GM21390 (cell line): ENCODE measurements around the gene SESTD1.
"Not testable (repeated sequence)": the region's sequence is repeated elsewhere in the genome, so short reads cannot be mapped to it uniquely, and the experiment has no call there.

Source experiments
- ATAC-seq: cut with Tn5 transposase; IDR thresholded peaks from one replicate; pipeline ENCODE4 v1.9.1; 2021; ENCODE audit not compliant: unreplicated experiment

The SESTD1 gene

DNA sequence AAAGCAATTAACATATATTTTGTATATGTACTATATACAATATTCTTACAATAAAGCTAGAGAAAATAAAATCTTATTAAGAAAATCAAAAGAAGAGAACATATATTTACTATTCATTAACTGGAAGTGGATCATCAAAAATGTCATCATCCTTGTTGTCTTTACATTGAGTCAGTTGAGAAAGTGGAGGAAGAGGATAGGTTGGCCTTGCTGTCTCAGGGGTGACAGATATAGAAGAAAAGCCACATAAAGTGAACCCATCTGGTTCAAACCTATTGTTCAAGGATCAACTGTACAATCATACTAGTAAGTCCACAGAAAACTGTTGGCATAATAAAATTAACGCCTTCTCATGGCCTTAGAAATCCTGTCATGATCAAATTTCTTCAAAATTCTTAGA is 26.6 kb downstream of the SESTD1 start:
- ATAC-seq, result no peak

DNA sequence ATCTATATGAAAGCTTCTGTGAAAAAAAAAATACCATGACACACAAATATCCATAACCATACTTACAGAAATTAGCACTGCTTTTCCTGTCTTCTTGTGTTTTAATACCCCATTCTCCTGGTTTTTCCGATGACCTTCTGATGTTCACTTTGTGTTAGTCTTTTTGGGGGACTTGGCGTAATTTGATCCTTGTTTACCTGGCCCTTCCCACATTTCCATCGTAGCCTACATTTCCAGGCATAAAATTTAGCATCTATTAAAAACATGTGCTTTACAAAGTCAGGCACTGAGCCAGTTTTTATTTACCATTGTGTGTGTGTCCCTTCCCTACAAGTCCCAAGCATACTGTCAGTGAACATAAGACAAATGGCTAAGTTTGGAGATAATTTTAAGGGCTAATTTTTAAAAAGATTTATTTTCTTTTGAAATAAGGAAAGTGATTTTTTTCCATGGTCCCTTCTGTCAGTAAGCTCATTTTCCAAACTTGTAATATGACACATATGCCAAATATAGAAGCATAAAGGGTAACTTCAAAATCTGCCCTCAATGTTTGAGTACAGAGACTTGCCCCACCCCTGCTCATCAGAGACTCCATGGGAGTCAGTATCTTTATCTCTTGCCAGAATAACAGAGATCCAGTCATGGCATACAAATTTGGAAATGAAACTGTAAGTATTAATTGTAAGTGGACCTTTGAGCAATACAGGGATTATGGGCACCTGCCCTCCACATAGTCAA is 27.3 kb downstream of the SESTD1 start:
- no peak for ATAC-seq

DNA sequence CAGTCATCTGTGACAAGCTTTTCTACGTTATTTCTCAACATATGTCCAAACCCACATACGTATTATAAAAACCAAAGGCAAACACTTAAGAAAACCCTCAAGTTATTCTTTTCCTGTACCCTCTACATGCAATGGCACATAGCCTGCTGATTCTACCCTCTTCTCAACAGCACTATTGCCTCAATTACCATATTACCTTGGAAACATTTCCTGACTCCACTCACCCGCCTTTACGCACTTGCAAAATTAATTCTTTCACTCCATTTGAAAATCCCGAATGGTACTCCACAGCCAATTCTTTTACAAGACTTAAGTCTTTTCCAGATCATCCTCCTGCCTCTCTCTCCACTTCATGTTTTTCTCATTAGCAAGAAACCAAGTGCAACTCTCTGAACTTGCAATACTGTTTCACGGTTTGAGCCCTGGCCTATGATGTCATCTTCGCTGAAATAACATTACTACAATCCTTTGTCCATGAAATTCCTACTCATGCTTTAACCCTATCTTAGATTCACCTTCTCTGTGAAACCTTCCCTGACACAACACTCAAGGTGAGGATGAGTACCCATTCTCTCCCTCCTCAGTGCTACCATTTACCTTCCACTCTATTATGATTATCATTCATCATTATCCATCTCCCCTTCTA is 29.0 kb downstream of the SESTD1 start:
- ATAC-seq, result no peak

DNA sequence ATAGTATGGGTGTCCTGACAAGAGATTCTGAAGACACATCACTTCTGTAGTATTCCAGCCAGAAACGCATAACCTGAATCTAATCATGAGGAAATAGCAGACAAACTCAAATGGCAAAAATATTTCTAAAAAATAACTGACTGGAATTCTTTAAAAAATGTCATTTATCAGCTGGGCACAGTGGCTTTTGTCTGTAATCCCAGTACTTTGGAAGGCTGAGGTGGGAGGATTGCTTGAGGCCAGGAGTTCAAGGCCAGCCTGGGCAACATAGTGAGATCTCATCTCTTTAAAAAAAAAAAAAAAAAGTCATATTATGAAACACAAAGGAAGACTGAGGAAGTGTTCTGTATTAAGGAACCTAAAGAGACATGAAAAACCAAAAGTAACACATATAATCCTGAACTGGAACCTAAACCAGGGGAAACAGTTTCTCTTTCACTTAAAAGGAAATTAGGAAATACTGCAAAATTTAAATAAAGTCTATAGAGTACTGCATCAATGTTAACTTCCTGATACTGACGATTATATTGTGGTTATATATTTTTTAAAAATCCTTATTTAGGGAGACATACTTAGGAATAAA is 29.9 kb downstream of the SESTD1 start:
- ATAC-seq, result no peak

DNA sequence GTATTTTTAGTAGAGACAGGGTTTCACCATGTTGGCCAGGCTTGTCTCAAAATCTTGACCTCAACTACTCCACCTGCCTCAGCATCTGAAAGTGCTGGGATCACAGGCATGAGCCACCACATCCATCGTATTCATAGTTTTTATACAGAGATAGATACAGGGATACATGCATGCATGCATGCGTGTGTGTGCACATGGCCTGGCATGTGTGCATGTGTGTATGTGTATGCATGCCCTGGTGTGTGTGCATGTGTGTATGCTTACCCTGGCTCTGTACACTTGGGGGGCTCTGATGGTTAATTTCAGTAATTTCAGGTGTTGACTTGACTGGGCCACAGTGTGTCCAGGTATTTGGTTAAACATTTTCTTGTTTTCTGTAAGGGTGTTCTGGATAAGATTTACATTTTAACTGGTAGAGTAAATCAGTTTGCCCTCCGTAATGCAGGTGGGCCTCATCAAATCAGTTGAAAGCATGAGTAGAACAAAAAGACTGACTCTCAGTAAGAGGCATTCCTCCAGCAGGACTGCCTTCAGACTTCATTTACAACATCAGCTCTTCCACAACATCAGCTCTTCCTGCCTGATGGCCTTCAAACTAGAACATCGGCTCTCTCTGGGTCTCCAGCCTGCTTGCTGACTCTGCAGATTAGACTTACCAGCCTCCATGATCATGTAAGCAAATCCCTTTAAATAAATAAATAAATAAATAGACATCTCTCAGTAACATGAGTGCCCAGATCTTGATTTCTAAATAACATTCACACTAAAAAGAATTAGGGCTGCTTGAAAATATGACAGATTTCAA is 30.8 kb downstream of the SESTD1 start:
- no peak for ATAC-seq

DNA sequence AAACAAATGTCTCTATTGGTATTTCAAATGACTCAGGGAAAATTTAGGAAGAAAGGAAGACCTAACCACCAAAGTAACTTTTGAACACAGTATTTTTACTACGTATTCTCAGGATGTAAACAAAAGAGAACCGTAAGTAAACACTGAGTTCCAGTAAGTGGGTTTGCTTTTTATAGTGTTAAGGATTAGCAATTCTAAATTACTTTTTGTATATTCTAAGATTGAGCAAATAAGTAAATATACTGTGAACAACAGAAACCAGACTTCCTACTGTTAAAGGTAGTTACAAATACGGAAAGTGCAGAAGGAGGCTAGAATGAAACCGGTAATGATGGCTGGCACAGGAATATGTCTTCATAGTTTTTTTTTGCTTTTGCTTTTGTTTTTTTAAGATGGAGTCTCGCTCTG is 31.5 kb downstream of the SESTD1 start:
- no peak for ATAC-seq

DNA sequence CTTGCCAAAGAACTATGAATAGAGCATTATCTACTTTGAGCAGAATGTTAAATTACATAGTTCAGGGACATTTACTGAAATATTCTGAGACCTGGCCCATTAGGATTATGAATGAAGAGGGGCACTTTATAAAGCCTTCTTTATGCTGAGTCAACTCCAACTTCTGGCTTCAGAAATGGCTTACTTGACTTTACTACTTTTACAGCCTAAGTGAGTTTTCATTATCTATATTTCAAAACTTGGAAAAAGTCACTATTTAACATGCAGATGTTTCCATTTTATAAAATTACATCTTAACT is 37.7 kb downstream of the SESTD1 start:
- ATAC-seq, result no peak

DNA sequence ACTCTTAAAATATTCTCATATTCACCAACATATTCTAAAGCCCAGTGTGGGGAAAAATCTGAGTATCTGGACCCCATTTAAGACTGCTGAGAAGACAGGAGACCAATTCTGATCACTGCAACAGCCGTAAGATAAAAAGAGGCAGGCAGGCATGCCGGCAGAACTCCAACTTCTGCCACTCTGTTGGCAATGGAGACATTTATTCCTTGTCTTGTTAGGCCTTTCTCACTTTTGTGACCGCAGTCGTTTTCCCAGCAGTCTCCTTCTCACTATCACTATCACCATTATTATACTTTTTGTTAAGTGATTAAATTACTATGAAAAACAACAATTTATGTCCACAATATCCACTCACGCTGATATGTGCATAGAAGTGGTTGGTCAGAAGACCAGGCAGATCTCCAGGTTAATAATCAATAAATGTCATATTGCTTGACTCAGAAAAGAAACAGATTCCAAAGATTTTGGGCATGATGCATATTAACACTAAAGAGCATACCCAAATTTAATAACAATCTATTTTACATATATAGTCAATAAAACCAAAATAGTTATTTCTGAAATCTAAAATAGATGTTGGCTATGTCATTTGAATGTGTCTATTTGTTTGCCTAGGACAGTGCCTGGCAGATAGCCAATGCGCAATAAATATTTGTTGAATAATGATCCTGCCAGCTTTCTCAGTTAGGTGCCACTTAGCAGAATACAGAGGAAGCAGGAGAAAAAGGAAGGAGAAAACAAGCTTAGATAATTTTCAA is 38.2 kb downstream of the SESTD1 start:
- no peak for ATAC-seq

DNA sequence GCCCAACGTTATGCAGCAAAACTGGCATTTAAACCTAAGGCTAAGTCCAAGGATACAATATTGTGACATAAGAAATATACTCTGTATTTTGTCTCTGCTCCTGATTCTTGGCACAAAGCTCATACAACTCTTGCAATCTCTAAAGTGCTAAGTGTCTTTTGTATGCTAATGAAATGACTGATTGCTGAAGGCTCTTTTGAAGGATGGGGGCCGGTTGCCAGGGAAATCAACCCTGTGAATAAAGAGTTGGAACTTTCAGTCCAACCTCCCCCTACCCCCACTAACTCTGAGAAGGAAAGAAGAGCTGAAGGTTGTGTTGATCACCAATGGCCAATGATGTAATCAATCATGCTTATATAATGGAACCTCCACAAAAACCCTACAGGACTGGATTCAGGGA is 40.3 kb downstream of the SESTD1 start:
- no peak for ATAC-seq

DNA sequence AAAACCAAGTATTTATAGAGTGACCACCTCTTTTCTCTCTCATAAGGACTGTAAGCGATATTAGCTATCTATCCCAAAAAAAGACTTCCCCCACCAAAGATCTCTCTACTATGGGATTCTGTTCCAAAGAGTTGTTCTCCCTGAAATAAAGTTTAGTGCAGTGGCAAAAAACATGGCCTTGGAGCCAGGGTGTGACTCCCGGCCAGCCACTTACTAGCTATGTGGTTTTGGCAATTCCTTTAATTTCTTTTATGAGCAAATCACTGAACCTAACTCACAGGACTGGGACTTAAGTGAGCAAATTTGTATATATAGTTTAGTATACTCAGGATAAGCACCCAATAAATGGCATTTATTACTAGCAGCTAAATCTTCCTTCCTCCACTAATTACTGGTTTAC is 42.6 kb downstream of the SESTD1 start:
- no peak for ATAC-seq

DNA sequence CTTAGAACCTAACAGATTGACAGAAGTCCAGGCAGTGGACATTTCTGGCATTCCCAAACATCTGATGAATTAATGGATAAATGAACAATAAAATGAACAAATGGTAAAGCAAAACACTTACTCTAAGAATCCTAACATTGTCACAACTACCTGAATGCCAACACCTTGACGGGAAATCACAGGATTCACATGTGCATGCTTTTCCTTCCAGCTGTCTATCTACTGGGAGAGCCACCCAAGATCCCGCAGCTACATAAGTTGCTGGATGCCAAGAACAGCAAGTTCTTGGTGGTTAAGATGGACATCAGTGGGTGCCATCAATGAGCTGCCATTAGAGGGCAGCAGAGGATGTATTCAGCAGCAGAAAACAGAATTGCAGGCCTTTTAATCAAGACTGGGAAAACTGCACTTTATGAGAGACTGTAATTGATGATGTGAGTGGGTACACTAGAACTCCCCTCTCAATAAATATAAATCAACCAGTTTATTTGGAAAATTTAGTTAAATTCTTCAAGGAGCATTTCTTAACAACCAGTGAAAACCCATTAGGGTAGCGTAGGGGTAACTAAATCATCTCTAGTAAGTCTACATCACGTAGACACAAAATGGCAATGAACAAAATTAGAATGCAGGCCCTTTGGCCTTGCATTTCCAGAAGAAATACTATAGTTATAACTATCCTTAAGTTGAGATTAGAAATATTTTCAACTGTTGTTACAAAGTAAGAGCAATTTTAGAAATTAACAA is 45.6 kb downstream of the SESTD1 start:
- peak; percentile 89 for ATAC-seq

DNA sequence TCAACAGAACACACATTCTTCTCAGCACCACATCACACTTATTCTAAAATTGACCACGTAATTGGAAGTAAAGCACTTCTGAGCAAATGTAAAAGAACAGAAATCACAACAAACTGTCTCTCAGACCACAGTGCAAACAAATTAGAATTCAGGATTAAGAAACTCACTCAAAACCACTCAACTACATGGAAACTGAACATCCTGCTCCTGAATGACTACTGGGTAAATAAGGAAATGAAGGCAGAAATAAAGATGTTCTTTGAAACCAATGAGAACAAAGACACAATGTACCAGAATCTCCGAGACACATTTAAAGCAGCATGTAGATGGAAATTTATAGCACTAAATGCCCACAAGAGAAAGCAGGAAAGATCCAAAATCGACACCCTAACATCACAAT is 50.0 kb downstream of the SESTD1 start:
- not testable (repeated sequence) for ATAC-seq

DNA sequence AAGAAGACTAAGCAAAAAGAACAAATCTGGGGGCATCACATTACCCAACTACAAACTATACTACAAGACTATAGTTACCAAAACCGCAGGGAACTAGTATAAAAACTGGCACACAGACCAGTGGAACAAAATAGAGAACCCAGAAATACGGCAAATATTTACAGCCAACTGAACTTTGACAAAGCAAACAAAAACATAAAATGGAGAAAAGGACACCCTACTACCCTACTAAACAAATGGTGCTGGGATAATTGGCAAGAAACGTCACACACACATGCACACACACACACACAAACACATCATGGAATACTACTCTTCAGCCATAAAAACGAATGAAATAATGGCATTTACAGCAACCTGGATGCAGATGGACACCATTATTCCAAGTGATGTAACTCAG is 53.3 kb downstream of the SESTD1 start:
- no peak for ATAC-seq

DNA sequence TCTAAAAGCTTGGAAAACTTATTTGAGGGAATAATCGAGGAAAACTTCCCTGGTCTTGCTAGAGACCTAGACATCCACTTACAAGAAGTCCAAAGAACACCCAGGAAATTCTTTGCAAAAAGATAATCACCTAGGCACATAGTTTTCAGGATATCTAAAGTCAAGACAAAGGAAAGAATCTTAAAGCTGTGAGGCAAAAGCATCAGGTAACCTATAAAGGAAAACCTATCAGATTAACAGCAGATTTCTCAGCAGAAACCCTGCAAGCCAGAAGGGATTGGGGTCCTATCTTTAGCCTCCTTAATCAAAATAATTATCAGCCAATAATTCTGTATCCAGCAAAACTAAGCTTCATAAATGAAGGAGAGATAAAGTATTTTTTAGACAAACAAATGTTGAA is 56.4 kb downstream of the SESTD1 start:
- not testable (repeated sequence) for ATAC-seq

DNA sequence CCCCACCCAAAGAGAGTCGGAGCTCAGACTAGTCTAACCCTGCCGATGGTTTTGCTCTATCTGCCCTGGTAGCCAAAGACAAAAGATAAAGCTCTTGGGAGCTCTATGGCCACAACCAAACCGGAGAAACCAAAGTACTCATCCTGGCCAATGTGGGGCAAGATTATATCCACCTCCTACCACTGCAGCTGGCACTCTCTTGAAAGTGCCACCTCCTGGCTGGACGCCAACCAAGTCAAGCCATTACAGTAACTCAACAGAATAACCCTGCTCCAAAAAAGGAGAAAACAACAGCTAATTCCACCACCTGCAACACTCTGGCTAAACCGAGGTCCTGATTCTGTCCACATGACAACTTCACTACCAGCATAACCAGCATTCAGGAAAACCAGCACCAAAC is 57.6 kb downstream of the SESTD1 start:
- no peak for ATAC-seq

DNA sequence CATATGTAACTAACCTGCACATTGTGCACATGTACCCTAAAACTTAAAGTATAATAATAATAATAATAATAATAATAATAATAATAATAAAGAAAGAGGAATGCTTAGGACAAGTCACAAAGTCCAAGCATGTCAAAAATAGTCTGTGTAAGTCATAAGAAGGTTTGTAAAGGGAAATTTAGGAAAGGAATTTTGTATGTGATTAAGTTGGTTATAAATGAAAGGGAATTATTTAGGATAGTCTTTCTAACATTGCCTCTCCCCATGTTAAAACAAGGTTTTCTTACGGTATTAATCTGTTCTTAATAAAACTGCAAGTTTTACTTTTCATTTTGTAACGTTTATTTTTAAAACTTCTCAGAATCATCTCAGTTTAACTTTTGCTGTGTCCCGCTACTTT is 62.8 kb downstream of the SESTD1 start:
- no peak for ATAC-seq

DNA sequence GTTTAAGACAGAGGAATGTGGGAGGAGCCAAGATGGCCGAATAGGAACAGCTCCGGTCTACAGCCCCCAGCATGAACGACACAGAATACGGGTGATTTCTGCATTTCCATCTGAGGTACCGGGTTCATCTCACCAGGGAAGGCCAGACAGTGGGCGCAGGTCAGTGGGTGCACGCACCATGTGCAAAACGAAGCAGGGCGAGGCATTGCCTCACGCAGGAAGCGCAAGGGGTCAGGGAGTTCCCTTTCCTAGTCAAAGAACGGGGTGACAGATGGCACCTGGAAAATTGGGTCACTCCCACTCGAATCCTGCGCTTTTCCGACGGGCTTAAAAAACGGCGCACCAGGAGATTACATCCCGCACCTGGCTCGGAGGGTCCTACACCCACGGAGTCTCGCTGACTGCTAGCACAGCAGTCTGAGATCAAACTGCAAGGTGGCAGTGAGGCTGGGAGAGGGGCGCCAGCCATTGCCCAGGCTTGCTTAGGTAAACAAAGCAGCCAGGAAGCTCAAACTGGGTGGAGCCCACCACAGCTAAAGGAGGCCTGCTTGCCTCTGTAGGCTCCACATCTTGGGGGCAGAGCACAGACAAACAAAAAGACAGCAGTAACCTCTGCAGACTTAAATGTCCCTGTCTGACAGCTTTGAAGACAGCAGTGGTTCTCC is 68.6 kb downstream of the SESTD1 start:
- not testable (repeated sequence) for ATAC-seq

DNA sequence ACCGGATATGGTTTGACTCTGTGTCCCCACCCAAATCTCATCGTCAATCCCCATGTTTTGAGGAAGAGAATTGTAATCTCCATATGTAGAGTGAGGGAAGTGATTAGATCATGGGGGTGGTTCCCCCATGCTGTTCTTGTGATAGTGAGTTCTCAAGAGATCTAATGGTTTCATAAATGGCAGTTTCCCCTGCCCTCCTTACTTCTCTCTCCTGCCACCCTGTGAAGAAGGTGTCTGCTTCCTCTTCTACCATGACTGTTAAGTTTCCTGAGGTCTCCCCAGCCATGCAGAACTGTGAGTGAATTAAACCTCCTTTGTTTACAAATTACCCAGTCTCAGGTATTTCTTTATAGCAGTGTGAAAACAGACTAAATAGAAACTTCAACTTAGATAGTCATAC is 69.5 kb downstream of the SESTD1 start:
- ATAC-seq, result no peak

DNA sequence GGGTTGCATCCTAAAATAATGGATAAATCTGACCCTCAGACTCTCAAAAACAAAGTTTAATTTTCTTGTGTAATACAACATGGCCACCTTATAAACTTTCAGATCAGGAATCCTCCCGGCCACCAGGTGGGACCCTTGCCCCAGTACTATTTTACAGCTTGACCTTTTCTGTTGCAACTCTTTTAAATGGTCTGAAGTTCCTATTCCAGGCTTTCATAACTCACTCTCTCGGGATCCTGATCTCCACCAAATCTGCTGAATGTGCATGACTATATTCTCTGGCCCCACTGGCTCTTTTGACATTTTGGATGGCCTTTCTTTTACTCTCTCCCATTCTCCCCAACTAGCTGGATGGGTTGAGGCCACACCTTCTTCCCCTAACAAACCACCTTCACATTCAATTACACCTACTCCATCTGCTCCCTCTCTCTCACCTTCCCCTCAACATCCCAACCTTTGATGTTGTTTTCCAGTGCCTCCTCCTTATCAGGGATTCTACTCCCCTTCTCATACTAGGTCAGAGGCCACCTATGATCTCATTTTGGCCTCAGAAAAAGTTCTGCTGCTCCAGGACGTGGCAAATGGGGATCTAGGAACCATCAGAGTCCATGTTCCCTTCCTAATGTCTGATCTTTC is 70.8 kb downstream of the SESTD1 start:
- no peak for ATAC-seq
